Measurements from ENCODE around the gene UBE2D4. TPM values are rescaled to one million over a fixed set of nuclear protein-coding genes. Genes with fewer than 3 reads are reported as not detected.
"Not testable (repeated sequence)": the region's sequence is repeated elsewhere in the genome, so short reads cannot be mapped to it uniquely, and the experiment has no call there.

The UBE2D4 gene
- total RNA-seq, 2 experiments from 2014 or later: 7.2 to 7.6 TPM

DNA sequence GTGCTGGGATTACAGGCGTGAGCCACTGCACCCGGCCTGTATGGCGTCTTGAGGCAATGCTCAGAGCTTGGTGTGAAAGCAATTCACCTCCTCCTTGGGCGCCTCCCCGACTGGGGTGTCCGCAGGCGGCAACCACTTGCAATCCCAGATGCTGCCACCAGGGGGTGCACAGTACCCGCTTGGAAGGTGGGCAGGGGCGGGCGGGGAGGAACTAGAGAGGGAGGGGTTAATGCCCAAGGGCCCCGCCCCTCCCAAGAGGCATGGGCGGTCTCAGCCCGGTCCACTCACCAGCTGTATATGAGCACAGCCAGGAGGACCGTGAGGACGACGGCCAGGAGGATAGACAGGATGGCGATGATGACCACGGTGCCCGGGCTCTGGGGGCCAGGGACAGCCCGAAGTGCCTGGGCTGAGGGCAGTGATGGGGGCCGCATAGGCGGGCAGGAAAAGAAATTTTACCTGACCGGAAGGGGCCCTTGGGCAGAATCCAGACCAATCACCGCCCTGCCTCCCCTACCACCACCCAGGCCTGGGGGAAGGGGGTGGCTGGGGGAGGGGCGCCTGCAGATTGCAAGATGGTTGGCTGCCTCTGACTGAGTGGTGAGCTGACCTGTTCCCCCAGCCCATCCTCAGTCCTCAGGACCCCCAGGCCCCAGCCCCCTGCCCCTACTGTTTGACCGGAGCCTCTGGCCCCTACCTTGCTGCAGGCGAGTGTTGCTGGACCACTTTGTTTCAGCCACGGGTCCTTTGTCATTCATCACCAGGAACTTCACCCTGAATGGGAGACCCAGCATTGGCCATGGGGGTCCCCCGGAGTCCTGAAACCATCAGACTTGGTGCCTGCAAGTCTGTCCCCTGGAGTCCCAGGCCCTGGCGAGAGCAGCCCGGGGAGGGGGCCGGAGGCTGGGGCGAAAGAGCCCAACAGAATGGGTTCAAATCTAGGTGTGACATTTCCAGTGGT, 59.9 kb downstream of the UBE2D4 start:
- not testable (repeated sequence) for H3K4me3 Mint-ChIP-seq

DNA sequence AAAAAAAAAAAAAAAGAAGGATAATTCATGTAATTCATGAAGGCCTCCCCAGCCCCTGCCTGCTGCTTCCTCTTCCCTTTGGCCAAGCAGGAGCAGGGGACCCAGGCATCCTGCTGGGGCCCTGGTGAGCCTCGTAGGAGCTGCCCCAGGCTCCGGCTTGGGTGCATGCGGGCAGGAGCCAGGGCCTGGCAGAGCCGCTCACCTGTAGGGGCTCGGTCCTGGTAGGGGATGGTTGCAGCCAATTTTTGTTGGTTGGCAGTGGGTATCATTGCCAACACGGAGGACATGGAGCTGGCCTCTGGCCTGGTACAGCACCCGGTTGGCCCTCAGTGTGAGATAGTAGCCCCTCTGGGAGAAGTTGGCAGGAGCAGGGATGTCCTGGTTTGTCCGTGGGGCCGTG, 61.2 kb downstream of the UBE2D4 start:
- not testable (repeated sequence) for H3K4me1 Mint-ChIP-seq, DNase-seq

More for the DNA sequence above, 59.9 kb downstream of the UBE2D4 start:
- CTCF ChIA-PET; H3K4me1 Mint-ChIP-seq; H3K36me3 Mint-ChIP-seq; H3K9me3 Mint-ChIP-seq (ENCODE audit: low read depth); H3K27me3 Mint-ChIP-seq; H3K27ac Mint-ChIP-seq: not testable (repeated sequence)
- ATAC-seq: peak; percentile 94
- DNase-seq: peak; percentile 94

DNA sequence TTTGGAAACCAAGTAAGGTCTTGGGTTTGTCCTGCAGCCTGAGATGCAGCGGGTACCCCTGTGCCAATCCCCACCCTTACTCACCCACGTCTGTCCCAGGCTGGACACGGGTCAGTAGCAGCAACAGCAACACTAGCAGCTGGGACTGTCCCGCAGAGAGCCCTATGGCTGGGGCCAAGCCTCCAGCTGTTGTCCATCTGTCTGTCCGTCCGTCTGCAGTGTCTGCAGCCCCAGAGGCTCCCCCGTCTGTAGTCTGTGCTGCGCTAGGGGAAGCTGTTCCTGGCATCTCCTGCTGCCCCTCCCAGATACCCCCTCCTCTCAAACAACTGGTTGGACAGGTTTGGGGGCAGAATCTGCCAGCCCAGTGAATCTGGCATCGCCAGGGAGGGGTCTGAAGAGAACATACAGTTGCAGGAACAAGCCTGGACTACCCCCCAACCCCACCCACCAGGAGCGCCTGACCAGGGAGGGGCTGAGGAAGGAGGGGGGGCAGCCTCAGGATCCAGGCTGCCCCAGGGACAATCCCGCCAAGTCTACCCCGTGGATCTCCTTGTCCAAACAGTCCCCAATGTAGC, 63.9 kb downstream of the UBE2D4 start:
- CTCF ChIA-PET; H3K9me3 Mint-ChIP-seq (ENCODE audit: low read depth); H3K4me3 Mint-ChIP-seq; ATAC-seq; H3K4me1 Mint-ChIP-seq; H3K27me3 Mint-ChIP-seq; DNase-seq; H3K27ac Mint-ChIP-seq; H3K36me3 Mint-ChIP-seq: not testable (repeated sequence)

More for the DNA sequence above, 61.2 kb downstream of the UBE2D4 start:
- CTCF ChIA-PET; H3K4me3 Mint-ChIP-seq; H3K36me3 Mint-ChIP-seq; H3K9me3 Mint-ChIP-seq (ENCODE audit: low read depth); H3K27ac Mint-ChIP-seq; ATAC-seq; H3K27me3 Mint-ChIP-seq: not testable (repeated sequence)

DNA sequence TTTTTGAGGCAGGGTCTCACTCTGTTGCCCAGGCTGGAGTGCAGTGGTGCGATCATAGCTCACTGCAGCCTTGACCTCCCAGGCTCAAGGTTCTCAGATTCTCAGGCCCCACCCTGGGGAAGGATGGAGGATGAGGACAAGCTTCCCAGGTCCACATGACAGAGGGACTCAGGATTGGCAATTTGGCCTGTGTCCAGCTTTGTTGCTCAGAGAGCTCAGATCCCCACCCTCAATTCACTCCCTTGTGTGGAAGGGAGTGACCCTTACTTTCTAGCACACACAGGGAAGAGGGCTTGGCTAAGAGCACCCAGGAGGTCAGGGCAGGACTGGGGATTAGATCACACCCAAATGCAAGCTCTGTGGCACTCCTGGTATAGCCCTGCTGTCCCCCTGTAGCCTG, 64.6 kb downstream of the UBE2D4 start:
- H3K4me1 Mint-ChIP-seq; CTCF ChIA-PET; ATAC-seq; H3K36me3 Mint-ChIP-seq; DNase-seq; H3K27me3 Mint-ChIP-seq; H3K9me3 Mint-ChIP-seq (ENCODE audit: low read depth); H3K27ac Mint-ChIP-seq; H3K4me3 Mint-ChIP-seq: not testable (repeated sequence)

DNA sequence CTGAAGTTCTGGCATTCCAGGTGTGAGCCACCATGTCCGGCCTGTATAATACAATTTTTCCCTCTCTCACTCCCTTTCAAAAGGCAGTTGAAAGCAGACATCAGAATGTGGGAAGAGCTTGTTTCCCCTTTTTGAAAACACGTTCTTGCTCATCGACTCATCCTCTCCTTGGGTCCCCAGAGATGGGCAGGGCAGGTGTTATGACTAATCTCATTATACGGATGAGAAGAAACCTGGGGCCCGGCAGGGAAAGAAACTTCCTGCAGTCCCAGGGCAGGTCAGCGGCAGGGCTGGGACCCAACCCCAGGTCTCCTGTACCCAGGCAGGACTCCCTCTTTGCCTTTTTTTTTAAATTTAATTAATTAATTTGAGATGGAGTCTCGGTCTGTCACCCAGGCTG, 66.7 kb downstream of the UBE2D4 start:
- H3K9me3 Mint-ChIP-seq (ENCODE audit: low read depth); DNase-seq; H3K4me1 Mint-ChIP-seq; H3K27me3 Mint-ChIP-seq; H3K36me3 Mint-ChIP-seq; H3K27ac Mint-ChIP-seq; ATAC-seq; CTCF ChIA-PET; H3K4me3 Mint-ChIP-seq: not testable (repeated sequence)

DNA sequence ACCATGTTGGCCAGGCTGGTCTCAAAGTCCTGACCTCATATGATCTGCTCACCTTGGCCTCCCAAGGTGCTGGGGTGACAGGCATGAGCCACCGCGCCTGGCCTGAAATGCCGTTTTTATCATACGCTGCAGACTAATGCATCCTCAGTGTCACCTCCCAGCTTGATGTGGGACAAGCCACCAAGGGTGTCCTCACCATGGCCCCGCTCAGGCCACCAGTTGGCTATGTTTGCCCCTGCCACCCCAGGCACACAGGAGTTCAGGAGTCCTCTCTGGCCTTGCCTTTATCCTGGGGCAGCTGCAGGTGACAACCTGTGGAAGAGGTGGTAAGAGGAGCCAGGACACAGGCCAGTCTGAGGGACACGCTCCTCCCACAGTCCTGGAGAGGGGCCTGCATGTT, 68.4 kb downstream of the UBE2D4 start:
- H3K4me1 Mint-ChIP-seq; H3K36me3 Mint-ChIP-seq; H3K27ac Mint-ChIP-seq; H3K9me3 Mint-ChIP-seq (ENCODE audit: low read depth); CTCF ChIA-PET; H3K27me3 Mint-ChIP-seq; H3K4me3 Mint-ChIP-seq; ATAC-seq; DNase-seq: not testable (repeated sequence)

DNA sequence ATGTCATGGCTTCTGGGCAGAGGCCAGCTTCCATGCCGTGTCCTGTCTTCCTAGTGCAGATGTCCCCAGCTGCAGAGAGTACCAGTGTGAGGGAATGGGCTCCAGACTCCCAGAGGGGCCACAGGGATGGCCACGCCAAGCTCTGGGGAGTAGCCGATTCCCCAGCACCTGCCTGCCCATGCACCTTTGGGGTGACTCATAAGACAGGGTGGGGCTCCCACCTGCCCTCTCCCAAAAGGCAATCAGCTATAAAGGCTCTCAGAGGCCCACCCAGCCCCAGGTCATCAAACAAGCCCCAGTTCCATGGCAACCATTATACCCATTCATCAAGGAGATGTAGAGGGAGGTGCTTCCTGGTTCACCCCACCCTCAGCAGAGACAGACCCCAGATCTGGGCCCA, 71.3 kb downstream of the UBE2D4 start, which contains the start of gene SPDYE1:
SPDYE1 (plus strand) TSS at position 366 of the 400 bp plus-strand sequence. CDS start 2,053 bp downstream, outside the sequence.
- H3K27me3 Mint-ChIP-seq; DNase-seq; CTCF ChIA-PET; ATAC-seq; H3K27ac Mint-ChIP-seq; H3K4me1 Mint-ChIP-seq; H3K36me3 Mint-ChIP-seq; H3K9me3 Mint-ChIP-seq (ENCODE audit: low read depth); H3K4me3 Mint-ChIP-seq: not testable (repeated sequence)

Other genes with a start within 250 kb of the UBE2D4 start
- 10 to 100 TPM; 66.7 to 73.0 TPM for gene COA1, start 196.9 kb upstream of the UBE2D4 start, total RNA-seq
- gene BLVRA, start 167.8 kb upstream of the UBE2D4 start, total RNA-seq: 10 to 100 TPM; 37.2 to 46.9 TPM
- 10 to 100 TPM; 75.3 to 96.2 TPM for gene MRPS24, start 56.9 kb upstream of the UBE2D4 start, total RNA-seq
- 10 to 100 TPM; 24.3 to 26.4 TPM for gene URGCP, start 19.8 kb upstream of the UBE2D4 start, total RNA-seq
- under 1 TPM in 1 of 2 experiments, not detected in 1; 0.20 TPM for gene SPDYE1, start 71.5 kb downstream of the UBE2D4 start, total RNA-seq
- gene DBNL, start 118.3 kb downstream of the UBE2D4 start, total RNA-seq: 100 to 1,000 TPM; 148 to 153 TPM
- gene PGAM2, start 139.1 kb downstream of the UBE2D4 start, total RNA-seq: under 1 TPM in 1 of 2 experiments, not detected in 1; 0.58 TPM
- 10 to 100 TPM; 41.8 to 41.9 TPM for gene POLM, start 156.1 kb downstream of the UBE2D4 start, total RNA-seq
- 1 to 10 TPM; 4.0 to 6.6 TPM for gene AEBP1, start 177.9 kb downstream of the UBE2D4 start, total RNA-seq
- gene POLD2, start 197.1 kb downstream of the UBE2D4 start, total RNA-seq: 100 to 1,000 TPM; 130 to 158 TPM
- not detected for gene MYL7, start 214.9 kb downstream of the UBE2D4 start, total RNA-seq